GM12891 (cell line): ENCODE measurements around the gene CLMP.
"Not testable (repeated sequence)": the region's sequence is repeated elsewhere in the genome, so short reads cannot be mapped to it uniquely, and the experiment has no call there.

ENCODE experiments used
- DNase-seq: peaks from one replicate; pipeline ENCODE4 v3.0.0; 2011; ENCODE audit warnings: low spot score; ENCODE audit not compliant: insufficient read length
- FAIRE-seq: peaks from 2 replicates; lab custom pipeline; 2011; peaks lifted over from hg19 to GRCh38; lab: Jason Lieb, UNC
- PAX5 ChIP-seq: IDR thresholded peaks from 2 replicates; pipeline ENCODE4 v1.6.1; 2011; ENCODE audit warnings: low read length, moderate library complexity, mild to moderate bottlenecking; ENCODE audit not compliant: insufficient read depth, severe bottlenecking
- POLR2A ChIP-seq: IDR thresholded peaks from 2 replicates; pipeline ENCODE4 v1.6.1; 2011; ENCODE audit warnings: low read depth, low read length, control low read depth
- POLR2AphosphoS5 ChIP-seq: IDR thresholded peaks from 2 replicates; pipeline ENCODE4 v1.6.1; 2011; ENCODE audit warnings: low read depth, low read length, control low read depth
- POU2F2 ChIP-seq: IDR thresholded peaks from 2 replicates; pipeline ENCODE4 v1.6.1; 2011; ENCODE audit warnings: low read depth, mild to moderate bottlenecking, control low read depth, low read length, moderate library complexity
- SPI1 ChIP-seq: IDR thresholded peaks from 2 replicates; pipeline ENCODE4 v1.6.1; 2011; ENCODE audit warnings: low read depth, low read length, control low read depth
- TAF1 ChIP-seq: IDR thresholded peaks from 2 replicates; pipeline ENCODE4 v1.6.1; 2011; ENCODE audit warnings: low read depth, low read length, control low read depth

CLMP gene

DNA sequence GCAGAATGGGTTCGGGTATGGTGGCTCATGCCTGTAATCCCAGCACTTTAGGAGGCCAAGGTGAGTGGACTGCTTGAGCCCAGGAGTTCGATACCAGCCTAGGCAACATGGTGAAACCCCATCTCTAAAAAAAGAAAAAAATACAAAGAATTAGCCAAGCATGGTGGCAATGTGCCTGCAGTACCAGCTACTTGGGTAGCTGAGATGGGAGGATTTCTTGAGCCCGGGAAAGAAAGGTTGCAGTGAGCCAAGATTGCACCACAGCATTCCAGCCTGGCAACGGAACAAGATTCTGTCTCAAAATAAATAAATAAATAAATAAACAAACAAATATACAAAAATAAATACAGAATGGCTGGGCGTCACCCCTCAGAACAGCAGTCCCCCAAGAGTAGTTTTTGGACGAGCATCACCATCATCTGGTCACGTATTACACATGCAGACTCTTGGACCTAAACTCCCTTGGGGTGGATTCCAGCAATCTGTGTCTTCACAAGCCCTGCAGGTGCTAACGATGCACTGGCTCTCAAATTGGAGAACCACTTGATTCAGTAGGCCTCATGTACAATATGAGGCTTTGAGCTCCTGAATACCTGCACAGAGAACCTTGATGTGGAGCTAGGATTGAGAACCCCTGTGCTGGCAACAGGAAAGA is 33.5 kb downstream of the CLMP start:
- no peak for FAIRE-seq
- DNase-seq: no peak
- no peak for TF ChIP-seq TAF1
- TF ChIP-seq POLR2A: no peak
- TF ChIP-seq PAX5: no peak
- TF ChIP-seq SPI1: no peak
- TF ChIP-seq POU2F2: no peak
- TF ChIP-seq POLR2AphosphoS5: no peak

DNA sequence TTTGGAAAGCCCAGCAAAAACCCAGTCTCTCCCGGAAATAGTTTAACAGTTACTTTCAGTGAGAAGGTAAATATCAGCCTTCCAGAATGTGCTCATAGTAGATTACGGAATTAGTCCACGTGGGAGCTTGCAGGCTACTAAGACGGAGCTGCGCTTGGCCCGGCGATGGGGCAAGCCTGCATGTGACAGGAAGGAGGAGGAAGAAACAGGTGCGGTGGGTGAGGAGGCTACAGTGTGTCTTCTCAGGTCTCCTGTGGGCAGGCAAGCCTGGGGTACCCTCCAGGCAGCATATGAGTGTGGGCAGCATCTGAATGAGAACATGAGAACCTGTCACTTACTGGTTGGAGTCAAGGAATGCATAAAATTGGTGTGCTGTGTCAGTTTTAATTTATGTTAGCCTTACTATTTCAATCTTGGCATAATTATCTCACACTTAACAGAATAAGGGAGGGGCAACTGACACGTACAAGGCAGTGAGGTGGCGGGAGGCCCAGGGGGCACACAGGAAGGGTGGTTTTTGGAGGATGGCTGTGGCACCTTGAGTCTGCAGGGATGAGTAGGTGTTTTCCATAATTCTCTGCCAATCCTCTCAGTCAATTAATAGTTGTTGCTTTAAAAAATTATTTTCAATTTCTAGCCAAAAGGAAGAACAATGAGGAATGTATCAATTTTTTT is 35.7 kb downstream of the CLMP start:
- FAIRE-seq: no peak
- DNase-seq: no peak
- TF ChIP-seq TAF1 (no peak), PAX5 (no peak)

- FAIRE-seq (no peak), DNase-seq (no peak)
- TF ChIP-seq SPI1 (no peak), POU2F2 (no peak), PAX5 (no peak), POLR2A (no peak), POLR2AphosphoS5 (no peak), TAF1 (no peak)
Measured at GRCh38 chr11:123158033-123159003, 36.7 kb downstream of the CLMP start.

GRCh38 chr11:123152951-123153350 is 42.1 kb downstream of the CLMP start:
- FAIRE-seq (no peak), DNase-seq (no peak)
- TF ChIP-seq PAX5: no peak
- TF ChIP-seq TAF1: no peak
- TF ChIP-seq SPI1: no peak
- TF ChIP-seq POU2F2: no peak
- TF ChIP-seq POLR2A: no peak
- no peak for TF ChIP-seq POLR2AphosphoS5

DNA sequence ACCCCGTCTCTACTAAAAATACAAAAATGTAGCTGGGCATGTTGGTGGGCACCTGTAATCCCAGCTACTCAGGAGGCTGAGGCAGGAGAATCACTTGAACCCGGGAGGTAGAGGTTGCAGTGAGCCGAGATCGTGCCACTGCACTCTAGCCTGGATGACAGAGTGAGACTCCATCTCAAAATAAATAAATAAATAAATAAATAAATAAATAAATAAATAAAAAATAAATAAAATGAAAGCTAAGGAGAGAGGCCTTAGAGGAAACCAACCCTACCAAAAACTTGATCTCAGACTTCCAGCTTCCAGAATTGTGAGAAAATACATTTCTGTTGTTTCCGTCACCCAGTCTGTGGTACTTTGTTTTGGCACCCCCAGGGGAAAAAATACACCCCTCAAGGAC is 42.7 kb downstream of the CLMP start:
- DNase-seq, FAIRE-seq: not testable (repeated sequence)

- TF ChIP-seq POLR2A (no peak), PAX5 (no peak), POU2F2 (no peak), POLR2AphosphoS5 (no peak), SPI1 (no peak), TAF1 (no peak)
- FAIRE-seq (no peak), DNase-seq (no peak)
Measured at GRCh38 chr11:123151796-123152195, 43.3 kb downstream of the CLMP start.

- TF ChIP-seq TAF1: no peak
- TF ChIP-seq POLR2AphosphoS5: no peak
- TF ChIP-seq SPI1: no peak
- no peak for TF ChIP-seq PAX5
- TF ChIP-seq POU2F2: no peak
- no peak for TF ChIP-seq POLR2A
- FAIRE-seq (no peak), DNase-seq (no peak)
Measured at GRCh38 chr11:123151366-123151765, 43.7 kb downstream of the CLMP start.

DNA sequence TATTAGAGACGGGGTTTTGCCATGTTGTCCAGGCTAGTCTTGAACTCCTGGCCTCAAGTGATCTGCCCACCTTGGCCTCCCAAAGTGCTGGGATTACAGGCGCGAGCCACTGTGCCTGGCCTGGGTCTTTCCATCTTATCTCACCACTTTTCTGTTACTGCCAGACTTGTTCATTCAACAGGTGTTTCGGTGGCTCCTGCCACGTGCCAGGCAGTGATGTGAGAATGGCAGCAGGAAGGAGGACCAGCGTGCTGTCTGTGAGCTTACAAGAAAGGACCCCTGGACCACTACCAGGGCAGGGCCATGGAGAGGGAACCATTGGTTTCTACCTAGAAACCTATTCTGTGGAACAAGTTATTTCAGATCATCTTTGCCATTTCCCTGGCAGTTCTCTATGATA is 44.2 kb downstream of the CLMP start:
- no peak for TF ChIP-seq POLR2AphosphoS5
- no peak for TF ChIP-seq POU2F2
- no peak for TF ChIP-seq TAF1
- TF ChIP-seq SPI1: no peak
- TF ChIP-seq PAX5: no peak
- TF ChIP-seq POLR2A: no peak
- FAIRE-seq (no peak), DNase-seq (no peak)

DNA sequence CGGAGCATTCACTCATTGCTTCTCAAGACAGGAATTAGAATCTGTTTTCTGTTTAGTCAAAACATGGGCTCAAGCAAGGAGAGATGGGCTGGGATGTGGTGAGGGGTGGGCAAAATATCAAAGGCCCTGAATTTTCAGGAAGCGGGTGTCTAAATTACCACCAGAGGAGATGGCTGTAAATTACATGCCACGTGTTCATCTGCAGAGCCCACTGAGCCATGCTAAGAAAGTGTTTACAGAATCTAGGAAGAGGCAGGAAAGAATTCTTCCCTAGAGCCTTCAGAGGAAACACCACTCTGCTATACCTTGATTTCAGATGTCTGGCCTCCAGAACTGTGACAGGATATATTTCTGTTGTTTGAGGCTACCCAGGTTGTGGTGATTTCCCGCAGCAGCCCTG is 46.1 kb downstream of the CLMP start:
- no peak for DNase-seq
- FAIRE-seq: no peak
- TF ChIP-seq POU2F2: no peak
- TF ChIP-seq PAX5: no peak
- TF ChIP-seq TAF1: no peak
- no peak for TF ChIP-seq POLR2AphosphoS5
- TF ChIP-seq SPI1: no peak
- no peak for TF ChIP-seq POLR2A

DNA sequence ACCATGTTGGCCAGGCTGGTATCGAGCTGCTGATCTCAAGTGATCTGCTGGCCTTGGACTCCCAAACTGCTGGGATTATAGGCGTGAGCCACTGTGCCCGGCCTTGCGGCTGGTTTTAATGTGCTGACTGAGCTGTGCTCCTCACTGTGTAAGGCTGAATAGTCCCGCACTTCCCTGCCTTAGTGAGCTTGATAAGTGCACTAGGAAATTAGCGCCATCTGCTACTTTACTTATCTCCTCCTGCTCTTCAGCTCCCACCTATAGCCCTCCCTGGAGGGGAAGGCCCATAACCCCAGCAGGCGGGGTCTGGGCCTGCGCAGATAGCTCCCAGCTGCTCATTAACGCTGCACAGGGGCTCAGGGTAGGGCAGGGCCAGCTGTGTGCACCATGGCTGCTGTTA is 49.4 kb downstream of the CLMP start:
- TF ChIP-seq POU2F2 (no peak), SPI1 (no peak), PAX5 (no peak), TAF1 (no peak), POLR2A (no peak), POLR2AphosphoS5 (no peak)
- FAIRE-seq (no peak), DNase-seq (no peak)
